AG04450 (cell line): ENCODE data around the gene CACNB4. TPM values are rescaled to one million over a fixed set of nuclear protein-coding genes. Genes with fewer than 3 reads are reported as not detected.

Experiments used
- CTCF ChIA-PET: fragments of 300-600, 350-600 bp; formaldehyde crosslinking; extraction: SDS; loops from one replicate; lab custom pipeline; 2022; ENCODE audit warnings: antibody characterized with exemption, inconsistent platforms; lab: Charles Lee
- POLR2A ChIA-PET: fragments of 350-600 bp; formaldehyde crosslinking; extraction: SDS; loops from one replicate; lab custom pipeline; 2021; ENCODE audit warnings: antibody characterized with exemption, inconsistent platforms; lab: Yijun Ruan, JAX
- DNase-seq: peaks from one replicate; pipeline ENCODE4 v3.0.0-alpha.2; 2011; ENCODE audit warnings: low read depth, low spot score
- H3K27ac ChIP-seq: one replicate; pipeline ENCODE4 v1.5.1; 2012; ENCODE audit warnings: low read depth, low read length, control low read depth
- H3K27me3 ChIP-seq: one replicate; pipeline ENCODE4 v1.6.0; 2012; ENCODE audit warnings: low read length; ENCODE audit not compliant: control insufficient read depth, insufficient read depth
- H3K4me3 ChIP-seq: 2 replicates; pipeline ENCODE4 v1.5.1; 2011; ENCODE audit warnings: mild to moderate bottlenecking, low read depth, low read length, control low read depth
- H3K9me3 ChIP-seq: 2 replicates; pipeline ENCODE4 v1.5.1; 2012; ENCODE audit warnings: low read length; ENCODE audit not compliant: control insufficient read depth, insufficient read depth
- CTCF ChIP-seq: IDR thresholded peaks from 2 replicates; pipeline ENCODE4 v1.5.1; 2011; ENCODE audit warnings: low read depth, low read length, control low read depth, inconsistent platforms
- polyA minus RNA-seq: library from RNA; depleted of rRNA, polyadenylated mRNA; stranded (reverse); fragments of >200 nt; gene quantifications from 2 replicates; pipeline ENCODE4 v1.2.3, GENCODE V29; 2011; rRNA and poly(A)+ RNA removed
- polyA plus RNA-seq: library from polyadenylated mRNA; depleted of rRNA; stranded (reverse); fragments of >200 nt; gene quantifications from 2 replicates; pipeline ENCODE4 v1.2.3, GENCODE V29; 2011; rRNA removed

The CACNB4 gene
- polyA plus RNA-seq (0.19 and 0.22 TPM in 2 replicates), polyA minus RNA-seq (0.26 and 0.41 TPM in 2 replicates)

- Histone ChIP-seq H3K27ac (no peak within 1 kb of the TSS), H3K4me3 (peak within 1 kb of the TSS; percentile 59), H3K27me3 (peaks cover 44% of the 10 kb centered on the region), H3K9me3 (no peaks in the 10 kb centered on the region; the same call in 1 of the 2 replicates)
- CTCF ChIA-PET = interaction anchor here (2.1 kb wide), 1 partner anchor 62 kb away, joined by 11 read pairs; no protein-coding TSS in a partner anchor
- POLR2A ChIA-PET = no interaction called here
- TF ChIP-seq CTCF = no peak
- no peak for DNase-seq
Observed at GRCh38 chr2:152098496-152099366, at the start of gene CACNB4. Gene CACNB4, minus strand, starts transcription at chr2:152099044.

GRCh38 chr2:152134488-152135280 is 35.8 kb upstream of the CACNB4 start:
- CTCF ChIA-PET = interaction anchor here (1.6 kb wide), 1 partner anchor 109 kb away, joined by 5 read pairs; no protein-coding TSS in a partner anchor
- no peak for DNase-seq
- H3K27ac ChIP-seq = no peak overlapping the region

GRCh38 chr2:152132306-152132705 is 33.5 kb upstream of the CACNB4 start:
- no peak for DNase-seq
- no peaks in the 10 kb centered on the region for H3K27me3 ChIP-seq
- TF ChIP-seq CTCF = no peak
- H3K27ac ChIP-seq = no peak overlapping the region
- ChIA-PET CTCF (no interaction called here), POLR2A (interaction anchor here (1.0 kb wide), 1 partner anchor 43 kb away, joined by 3 read pairs; the partner anchor contains the start of gene STAM2)
- no peaks in the 10 kb centered on the region for H3K9me3 ChIP-seq
- H3K4me3 ChIP-seq = no peak overlapping the region

More at GRCh38 chr2:152134488-152135280, 35.8 kb upstream of the CACNB4 start:
- H3K27me3 ChIP-seq = no peaks in the 10 kb centered on the region
- H3K4me3 ChIP-seq = no peak overlapping the region
- no peaks in the 10 kb centered on the region for H3K9me3 ChIP-seq
- POLR2A ChIA-PET = interaction anchor here (1.0 kb wide), 1 partner anchor 10 kb away, joined by 3 read pairs; no protein-coding TSS in a partner anchor
- no peak for TF ChIP-seq CTCF

GRCh38 chr2:152127628-152128027 is 28.8 kb upstream of the CACNB4 start:
- CTCF ChIA-PET = interaction anchor here (1.4 kb wide), 1 partner anchor 102 kb away, joined by 5 read pairs; no protein-coding TSS in a partner anchor
- Histone ChIP-seq H3K27ac (no peak overlapping the region), H3K9me3 (no peaks in the 10 kb centered on the region), H3K27me3 (no peaks in the 10 kb centered on the region), H3K4me3 (no peak overlapping the region)
- POLR2A ChIA-PET = no interaction called here
- no peak for TF ChIP-seq CTCF
- no peak for DNase-seq
